ENCODE results near the gene RHBDD3.

Gene RHBDD3

DNA sequence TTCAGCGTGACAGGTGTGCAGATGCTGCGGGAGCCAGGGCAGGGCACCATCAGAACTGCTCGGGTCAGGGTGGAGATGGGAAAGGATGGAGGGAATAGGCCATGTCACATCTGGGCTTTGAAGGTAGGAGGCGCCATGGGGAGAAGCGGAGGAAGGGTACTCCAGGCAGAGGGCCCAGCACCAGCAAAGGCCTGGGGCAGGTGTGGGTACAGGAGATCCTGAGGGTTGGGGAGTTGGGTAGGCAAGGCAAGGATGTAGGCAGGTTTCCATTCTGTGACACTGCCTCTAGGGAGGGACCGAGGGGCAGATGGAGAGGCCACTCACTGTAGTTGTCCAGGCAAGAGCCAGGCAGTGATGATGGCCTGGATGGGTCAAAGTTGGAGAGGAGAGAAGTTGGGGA lies 53.5 kb downstream of the RHBDD3 start:
- DNase-seq, result no peak
- intact Hi-C loops (cut with DNase I), result no loop called here

DNA sequence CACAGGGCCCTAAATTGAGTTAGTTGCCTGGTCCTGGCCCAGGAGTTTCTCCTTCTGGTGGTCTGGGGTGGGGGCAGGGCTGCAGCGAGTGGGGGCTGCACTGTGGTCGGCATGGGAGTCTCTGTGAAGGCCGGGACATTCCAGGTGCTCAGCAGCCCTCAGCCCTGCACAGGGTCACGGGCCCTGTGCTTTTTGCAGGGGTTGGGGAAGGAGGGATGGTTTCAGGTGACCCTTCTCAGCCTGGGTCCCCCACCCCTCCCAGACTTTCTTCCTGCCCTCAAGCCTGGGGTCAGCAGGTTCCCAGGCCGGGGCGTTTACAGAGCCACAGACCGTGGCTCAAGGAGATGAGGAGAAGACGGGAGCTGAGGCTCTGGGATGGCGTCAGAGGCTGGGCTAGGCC lies 54.3 kb downstream of the RHBDD3 start:
- intact Hi-C loops (cut with DNase I), result no loop called here

DNA sequence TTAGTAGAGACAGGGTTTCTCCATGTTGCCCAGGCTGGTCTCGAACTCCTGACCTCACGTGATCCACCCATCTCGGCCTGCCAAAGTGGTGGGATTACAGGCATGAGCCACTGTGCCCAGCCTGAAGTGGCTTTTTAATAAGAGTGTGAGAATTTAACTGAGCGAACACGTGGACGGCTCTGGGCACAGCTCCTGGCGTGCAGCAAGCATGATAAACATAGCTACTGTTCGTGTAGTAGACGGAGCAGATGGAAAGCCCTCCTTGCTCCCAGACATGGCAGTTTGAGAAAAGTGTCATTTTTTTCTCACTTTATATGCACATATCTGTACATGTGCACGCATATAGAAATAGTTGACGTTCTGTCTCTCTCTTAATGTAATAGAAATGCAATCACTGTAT lies 55.0 kb downstream of the RHBDD3 start:
- no peak for DNase-seq
- intact Hi-C loops (cut with DNase I), result no loop called here

More for the DNA sequence above, 54.3 kb downstream of the RHBDD3 start:
- DNase-seq, result no peak

DNA sequence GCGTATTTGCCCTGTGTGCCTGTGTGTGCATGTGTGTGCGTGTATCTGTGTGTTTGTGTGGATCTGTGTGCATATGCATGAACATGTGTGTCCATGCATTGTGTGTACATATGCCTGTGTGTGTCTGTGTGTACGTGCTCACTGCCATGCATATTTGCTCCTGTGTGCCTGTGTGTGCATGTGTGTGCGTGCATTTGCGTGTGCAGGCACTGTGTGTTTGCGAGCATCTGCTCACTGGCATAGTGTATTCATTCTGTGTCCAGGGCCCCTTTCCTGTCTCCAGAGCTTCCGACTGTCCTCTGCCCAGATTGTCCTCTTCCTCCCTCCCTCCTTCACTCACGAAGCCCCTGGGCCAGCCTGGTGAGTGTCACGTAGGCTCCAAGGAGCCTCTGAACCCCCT lies 56.3 kb downstream of the RHBDD3 start:
- no peak for DNase-seq
- intact Hi-C loops (cut with DNase I), result no loop called here

DNA sequence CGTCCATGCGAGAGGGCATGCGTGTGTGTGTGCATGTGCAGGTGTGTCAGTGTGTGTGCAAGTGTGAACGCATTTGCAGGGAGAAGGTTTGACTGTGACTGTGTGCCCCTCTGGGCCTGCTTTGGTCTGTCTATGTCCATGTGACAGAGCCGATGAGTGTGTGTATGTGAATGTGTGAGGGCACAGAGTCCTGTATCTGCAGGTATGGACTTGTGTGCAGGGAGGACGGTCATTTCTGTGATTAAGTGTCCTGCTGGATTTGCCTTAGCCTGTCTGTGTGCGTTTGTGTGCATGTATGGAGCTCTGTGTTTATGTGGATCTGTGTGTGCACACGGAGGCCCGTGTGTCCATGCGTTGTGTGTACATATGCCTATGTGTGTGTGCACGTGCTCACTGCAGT lies 56.7 kb downstream of the RHBDD3 start:
- intact Hi-C loops (cut with DNase I), result no loop called here
- no peak for DNase-seq
